ENCODE measurements around the gene REXO4.

REXO4 gene

GRCh38 chr9:133366435-133366834, 51.4 kb downstream of the REXO4 start:
- no peak for FAIRE-seq

- no peak for FAIRE-seq
These were observed 55.3 kb downstream of the REXO4 start for GRCh38 chr9:133362359-133363044.

GRCh38 chr9:133361507-133362092, 56.2 kb downstream of the REXO4 start:
- FAIRE-seq: no peak

GRCh38 chr9:133360400-133361393, 57.1 kb downstream of the REXO4 start:
- no peak for FAIRE-seq

GRCh38 chr9:133359399-133360175, 58.2 kb downstream of the REXO4 start:
- no peak for FAIRE-seq

DNA sequence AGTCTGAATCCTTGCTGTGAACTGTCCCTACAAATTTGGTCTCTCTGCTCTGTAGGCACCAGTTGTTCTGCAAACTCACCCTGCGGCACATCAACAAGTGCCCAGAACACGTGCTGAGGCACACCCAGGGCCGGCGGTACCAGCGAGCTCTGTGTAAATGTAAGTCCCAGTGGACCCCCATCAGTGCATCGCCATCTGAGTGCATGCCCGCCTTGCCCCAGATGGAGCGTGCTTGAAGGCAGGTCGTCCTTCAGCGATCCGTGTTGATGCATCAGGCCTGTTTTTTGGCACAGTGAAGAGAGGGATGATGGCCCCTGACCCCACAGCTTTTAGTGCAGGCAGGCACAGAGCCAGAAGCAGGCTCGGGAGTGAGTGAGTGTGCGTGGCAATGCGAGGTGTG, 60.2 kb downstream of the REXO4 start:
- no peak for FAIRE-seq

- no peak for FAIRE-seq
These were observed 61.3 kb downstream of the REXO4 start, which contains the start of the genes SURF1 and SURF2 for GRCh38 chr9:133356391-133357091. SURF1 (minus strand) TSS chr9:133356487; CDS start chr9:133356453, 34 bp downstream. SURF2 (plus strand) TSS chr9:133356550; CDS start chr9:133356593, 43 bp downstream.
